ENCODE measurements around the gene ATP7B.
A peak's percentile ranks its signal among the peaks of the same experiment; 100 is the strongest.
"Not testable (repeated sequence)": the region's sequence is repeated elsewhere in the genome, so short reads cannot be mapped to it uniquely, and the experiment has no call there.

ATP7B gene

DNA sequence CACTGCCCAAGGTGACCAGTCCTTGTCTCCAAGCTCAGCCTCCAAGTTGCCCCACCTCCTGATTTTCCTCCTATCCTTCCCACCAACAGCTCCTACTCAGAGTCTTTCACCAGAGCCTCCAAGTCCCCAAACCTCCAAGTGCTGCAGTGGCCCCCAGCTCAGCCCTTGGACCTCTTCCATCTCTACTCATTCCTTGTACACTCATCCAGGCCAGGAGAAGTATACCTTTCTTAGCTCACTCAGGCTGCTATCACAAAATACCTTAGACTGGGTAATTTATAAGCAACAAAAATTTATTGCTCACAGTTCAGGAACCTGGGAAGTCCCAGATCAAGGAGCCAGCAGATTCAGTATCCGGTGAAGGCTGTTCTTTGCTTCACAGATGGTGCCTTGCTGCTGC, 11.3 kb downstream of the ATP7B start:
- H3K27ac Mint-ChIP-seq: peak overlapping the region; percentile 9
- peaks cover 11% of the 10 kb centered on the region for H3K4me1 Mint-ChIP-seq
- peaks cover 39% of the 10 kb centered on the region for H3K27me3 Mint-ChIP-seq
- no peak for DNase-seq
- H3K36me3 Mint-ChIP-seq: no peaks in the 10 kb centered on the region
- H3K4me3 Mint-ChIP-seq: no peak overlapping the region
- CTCF ChIA-PET: interaction anchor here (1.4 to 5.1 kb wide), 3 partner anchors 9 to 127 kb away, joined by 3 to 37 read pairs (median 6); partner anchors contain the start of gene NEK5
- no peaks in the 10 kb centered on the region for H3K9me3 Mint-ChIP-seq

DNA sequence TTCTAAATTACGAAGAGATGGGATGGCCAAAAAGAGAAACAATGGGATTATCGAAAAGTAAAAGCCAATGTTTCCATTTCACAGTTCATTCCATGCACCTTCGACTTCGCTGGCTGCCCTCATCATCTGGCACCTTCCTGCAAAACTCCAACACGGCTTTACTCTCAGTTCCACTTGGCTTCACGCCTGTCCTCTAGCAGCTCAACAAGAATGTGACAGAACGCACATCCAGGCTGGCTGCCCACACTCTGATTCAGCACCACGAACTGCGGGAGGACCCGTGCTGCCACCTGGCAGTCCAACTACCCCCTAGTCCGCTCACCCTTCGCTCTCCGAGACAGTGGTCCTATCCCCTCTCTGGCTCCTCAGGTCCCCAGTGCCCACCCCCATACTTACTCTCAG, 11.7 kb downstream of the ATP7B start:
- H3K4me3 Mint-ChIP-seq: no peak overlapping the region
- no peak for DNase-seq
- peak overlapping the region; percentile 9 for H3K27ac Mint-ChIP-seq
- H3K9me3 Mint-ChIP-seq: no peaks in the 10 kb centered on the region
- H3K36me3 Mint-ChIP-seq: no peaks in the 10 kb centered on the region
- peaks cover 11% of the 10 kb centered on the region for H3K4me1 Mint-ChIP-seq
- H3K27me3 Mint-ChIP-seq: peaks cover 41% of the 10 kb centered on the region
- CTCF ChIA-PET: interaction anchor here (1.0 to 5.1 kb wide), 4 partner anchors 10 to 128 kb away, joined by 3 to 37 read pairs (median 4); partner anchors contain the start of gene NEK5

DNA sequence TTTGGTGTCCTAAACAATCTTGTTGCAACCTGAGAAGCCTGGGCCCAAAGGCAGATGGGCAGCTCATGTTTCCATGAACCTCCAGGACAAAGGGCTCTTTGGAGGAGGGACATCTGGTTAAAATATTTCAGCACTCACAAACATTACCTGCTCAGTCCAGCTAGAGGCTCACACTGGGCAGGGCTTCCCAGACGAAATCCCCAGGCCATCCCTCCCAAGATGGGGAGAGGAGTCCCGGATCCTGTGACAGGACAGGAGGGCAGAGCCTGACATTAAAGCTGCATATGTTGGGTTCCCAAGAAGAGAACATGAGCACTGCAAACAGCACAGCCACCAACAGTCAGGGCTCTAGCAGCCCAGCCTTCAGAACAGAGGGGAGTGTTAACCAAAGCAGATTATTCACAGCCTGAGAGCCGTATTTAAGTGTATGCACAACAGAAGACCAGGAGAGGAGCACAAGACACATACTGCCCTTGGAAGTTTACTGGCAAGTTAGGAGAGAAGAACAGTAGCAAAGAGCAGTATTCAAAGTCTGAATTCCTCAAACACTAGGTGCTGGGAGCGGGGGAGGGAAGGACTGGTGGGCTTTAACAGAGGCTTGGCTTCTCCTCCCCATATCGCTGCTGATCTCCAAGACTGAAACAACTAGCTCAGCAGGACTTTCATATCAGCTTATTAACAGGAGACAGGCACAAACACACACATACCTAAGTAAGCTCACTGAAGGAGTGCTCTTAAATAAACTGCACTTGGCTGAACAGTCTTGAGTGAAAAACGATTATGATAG, 12.3 kb downstream of the ATP7B start:
- DNase-seq: no peak
- no peaks in the 10 kb centered on the region for H3K36me3 Mint-ChIP-seq
- H3K4me1 Mint-ChIP-seq: peaks cover 11% of the 10 kb centered on the region
- no peak overlapping the region for H3K4me3 Mint-ChIP-seq
- CTCF ChIA-PET: interaction anchor here (1.0 to 1.9 kb wide), 3 partner anchors 10 to 129 kb away, joined by 3 to 6 read pairs (median 3); no protein-coding TSS in a partner anchor
- peaks cover 44% of the 10 kb centered on the region for H3K27me3 Mint-ChIP-seq
- no peak overlapping the region for H3K27ac Mint-ChIP-seq
- no peaks in the 10 kb centered on the region for H3K9me3 Mint-ChIP-seq

DNA sequence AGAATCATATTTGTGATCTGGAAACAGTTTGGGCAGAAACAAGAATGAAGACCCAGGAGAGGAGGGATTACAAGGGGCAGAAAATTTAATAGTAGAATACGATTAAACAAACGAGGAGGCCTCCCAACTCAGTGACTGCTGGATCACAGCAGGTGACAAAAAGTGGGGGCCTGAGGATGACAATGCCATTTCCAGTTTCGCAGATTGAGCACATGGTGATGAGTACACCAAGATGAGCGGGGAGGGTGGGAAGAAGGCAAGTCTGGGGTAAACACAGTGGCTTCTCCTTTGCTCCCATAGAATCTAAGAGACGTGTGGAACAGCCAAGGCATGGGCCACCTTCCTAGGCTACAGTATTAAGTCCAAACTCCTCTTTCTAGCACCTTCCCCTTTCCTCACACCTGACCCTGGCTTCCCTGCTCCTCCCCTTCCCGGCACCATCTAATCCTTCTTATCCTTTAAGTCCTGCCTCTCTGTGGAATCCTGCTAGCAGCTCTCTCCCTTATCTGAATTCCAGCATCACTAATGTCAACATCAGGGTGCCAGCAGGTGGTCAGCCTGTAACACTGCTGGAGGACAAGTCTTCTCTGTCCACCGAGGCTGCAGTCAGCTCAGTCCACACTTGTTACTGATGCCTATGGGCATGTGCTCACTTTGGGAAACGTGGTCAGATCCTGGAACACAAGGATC, 13.5 kb downstream of the ATP7B start:
- H3K36me3 Mint-ChIP-seq: no peaks in the 10 kb centered on the region
- no peaks in the 10 kb centered on the region for H3K9me3 Mint-ChIP-seq
- no peak overlapping the region for H3K4me3 Mint-ChIP-seq
- CTCF ChIA-PET: interaction anchor here (0.6 to 1.4 kb wide), 2 partner anchors 20 to 192 kb away, joined by 3 read pairs; no protein-coding TSS in a partner anchor
- DNase-seq: no peak
- no peak overlapping the region for H3K27ac Mint-ChIP-seq
- peaks cover 44% of the 10 kb centered on the region for H3K27me3 Mint-ChIP-seq
- H3K4me1 Mint-ChIP-seq: peaks cover 11% of the 10 kb centered on the region

DNA sequence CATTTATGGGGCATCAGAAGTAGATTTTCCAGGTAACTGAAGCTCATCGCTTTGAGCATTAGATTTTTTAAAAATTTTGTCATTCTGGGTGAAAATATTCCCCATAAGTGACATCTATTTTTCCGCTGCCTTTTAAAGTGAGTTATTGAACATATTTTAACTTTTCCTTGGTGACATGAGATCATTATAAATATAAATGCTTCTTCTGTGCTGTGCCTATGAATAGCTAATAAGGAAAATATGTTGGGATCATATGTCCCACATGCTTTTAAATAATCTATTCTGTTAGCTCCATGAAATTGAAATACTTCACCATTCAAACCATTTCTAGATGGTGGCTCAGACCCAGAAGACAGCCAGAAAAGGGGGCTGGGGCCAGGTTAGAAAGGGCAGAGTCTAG, 14.1 kb downstream of the ATP7B start:
- Mint-ChIP-seq H3K9me3 (no peaks in the 10 kb centered on the region), H3K4me1 (peaks cover 11% of the 10 kb centered on the region), H3K36me3 (no peaks in the 10 kb centered on the region), H3K27ac (no peak overlapping the region), H3K4me3 (no peak overlapping the region), H3K27me3 (peaks cover 44% of the 10 kb centered on the region)
- CTCF ChIA-PET: interaction anchor here (1.4 kb wide), 1 partner anchor 20 kb away, joined by 3 read pairs; no protein-coding TSS in a partner anchor
- DNase-seq: no peak

DNA sequence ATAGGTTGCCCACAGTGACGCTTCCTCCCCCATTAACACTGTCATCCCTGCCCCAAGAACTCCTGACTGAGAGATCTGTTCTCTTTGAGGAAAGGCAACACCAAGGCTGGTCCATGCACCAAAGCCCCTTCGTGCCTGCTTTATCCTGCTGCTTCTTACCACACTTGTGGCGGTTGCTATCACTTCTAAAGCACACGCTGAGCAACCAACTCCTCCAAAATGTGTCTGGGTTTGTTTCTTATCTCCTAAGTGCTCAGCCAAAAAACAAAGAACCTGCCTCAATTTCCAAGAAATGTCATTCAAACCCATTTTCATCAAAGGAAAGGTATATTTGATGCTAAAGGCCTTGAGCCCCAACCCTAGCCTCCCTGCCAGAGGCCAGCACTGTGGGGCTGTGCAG, 14.6 kb downstream of the ATP7B start:
- no peak overlapping the region for H3K4me3 Mint-ChIP-seq

DNA sequence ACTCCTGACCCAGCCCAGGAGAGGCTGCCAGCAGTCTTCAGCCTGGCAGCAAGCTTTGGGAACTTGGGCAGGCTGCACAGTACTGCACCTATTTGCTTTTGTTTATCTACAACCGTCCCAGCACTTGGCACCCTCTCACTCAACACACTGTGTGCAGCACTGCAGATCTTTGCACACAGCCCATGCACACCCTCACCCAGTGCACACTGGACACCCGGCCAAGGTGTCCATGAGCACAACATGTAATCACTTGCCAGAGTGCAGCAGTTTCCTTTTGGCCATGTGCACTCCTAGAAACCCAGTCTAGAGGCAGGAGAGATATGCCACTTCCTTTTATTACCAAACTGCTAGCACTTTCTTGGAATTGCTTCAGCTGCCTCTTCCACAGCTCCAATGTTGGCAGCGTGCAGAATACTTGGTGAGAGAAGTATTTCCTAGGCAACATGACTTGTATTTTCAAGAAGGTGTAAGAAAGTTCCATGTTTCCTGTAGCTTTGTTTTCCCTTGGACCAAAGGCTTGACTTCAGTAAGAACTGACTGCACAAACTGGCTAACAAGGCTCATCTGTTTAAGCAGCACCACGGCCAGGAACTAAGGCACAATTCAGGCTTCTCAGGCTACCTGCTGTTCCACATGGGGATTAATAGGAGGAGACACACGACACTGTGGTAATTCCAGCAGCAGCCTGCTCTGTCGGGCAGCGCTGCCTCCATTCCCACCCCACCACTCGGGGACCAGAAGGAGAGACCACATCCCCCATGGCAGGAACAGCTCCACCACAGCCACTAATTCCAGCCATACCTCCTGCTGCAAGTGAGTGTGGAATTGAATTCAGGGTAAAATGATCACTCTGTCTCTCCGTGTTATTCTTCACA, 15.3 kb downstream of the ATP7B start:
- peaks cover 11% of the 10 kb centered on the region for H3K4me1 Mint-ChIP-seq
- no peaks in the 10 kb centered on the region for H3K36me3 Mint-ChIP-seq
- CTCF ChIA-PET: no interaction called here
- DNase-seq: no peak
- H3K4me3 Mint-ChIP-seq: no peak overlapping the region
- no peak overlapping the region for H3K27ac Mint-ChIP-seq
- H3K9me3 Mint-ChIP-seq: no peaks in the 10 kb centered on the region
- peaks cover 47% of the 10 kb centered on the region for H3K27me3 Mint-ChIP-seq

More for the DNA sequence above, 14.6 kb downstream of the ATP7B start:
- CTCF ChIA-PET: no interaction called here
- H3K9me3 Mint-ChIP-seq: no peaks in the 10 kb centered on the region
- H3K27me3 Mint-ChIP-seq: peaks cover 44% of the 10 kb centered on the region
- peaks cover 11% of the 10 kb centered on the region for H3K4me1 Mint-ChIP-seq
- H3K27ac Mint-ChIP-seq: no peak overlapping the region
- DNase-seq: no peak
- H3K36me3 Mint-ChIP-seq: no peaks in the 10 kb centered on the region

DNA sequence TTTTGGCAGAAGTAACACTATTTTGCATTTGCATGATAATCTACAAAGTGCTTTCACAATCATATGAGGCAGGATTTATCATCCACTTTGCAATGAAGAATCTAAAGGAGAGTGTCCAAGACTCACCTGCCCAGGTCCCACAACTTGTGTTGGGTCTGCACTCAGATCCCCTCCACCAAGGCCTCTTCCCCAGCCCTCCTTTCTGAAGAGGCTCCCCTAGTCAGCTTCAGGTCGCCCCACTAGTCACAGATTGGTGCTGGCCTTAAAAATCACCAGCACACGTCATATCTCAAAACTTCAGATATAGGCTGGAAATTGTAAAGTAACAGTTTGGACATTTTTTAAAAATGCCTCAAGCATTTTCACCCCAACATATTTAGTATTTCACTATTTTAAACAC, 17.5 kb downstream of the ATP7B start:
- no peaks in the 10 kb centered on the region for H3K9me3 Mint-ChIP-seq
- H3K4me1 Mint-ChIP-seq: peaks cover 11% of the 10 kb centered on the region
- no peak overlapping the region for H3K27ac Mint-ChIP-seq
- H3K36me3 Mint-ChIP-seq: no peaks in the 10 kb centered on the region
- no peak overlapping the region for H3K4me3 Mint-ChIP-seq
- H3K27me3 Mint-ChIP-seq: peaks cover 40% of the 10 kb centered on the region
- DNase-seq: no peak
- CTCF ChIA-PET: no interaction called here

DNA sequence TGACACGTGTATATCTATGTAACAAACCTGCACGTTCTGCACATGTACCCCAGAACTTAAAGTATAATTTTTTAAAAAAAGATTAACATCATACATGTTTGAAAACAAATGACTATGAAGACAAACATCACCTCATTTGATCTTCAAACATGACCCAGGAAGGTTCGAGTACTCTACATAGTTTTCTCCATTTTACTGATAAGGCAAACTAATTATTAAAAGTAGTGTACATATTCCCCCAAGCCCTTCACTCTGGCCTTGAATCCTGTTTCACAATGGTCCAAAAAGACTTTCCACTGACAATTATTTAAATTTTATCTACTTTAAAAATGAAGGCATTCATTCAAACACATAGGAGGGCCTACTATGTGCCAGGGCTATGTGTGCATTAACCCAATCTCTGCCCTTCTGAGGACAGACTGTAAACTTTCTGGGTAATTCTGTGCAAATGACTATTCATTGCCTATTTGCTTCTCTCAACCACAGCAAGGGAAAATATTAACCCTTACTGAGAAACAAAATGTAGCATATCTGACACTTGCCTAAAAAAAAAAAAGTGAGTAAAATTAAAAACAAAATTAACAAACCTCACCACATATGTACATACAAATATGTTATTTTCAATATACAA, 22.1 kb downstream of the ATP7B start:
- Mint-ChIP-seq H3K9me3 (no peaks in the 10 kb centered on the region), H3K36me3 (no peaks in the 10 kb centered on the region)
- CTCF ChIA-PET: no interaction called here

DNA sequence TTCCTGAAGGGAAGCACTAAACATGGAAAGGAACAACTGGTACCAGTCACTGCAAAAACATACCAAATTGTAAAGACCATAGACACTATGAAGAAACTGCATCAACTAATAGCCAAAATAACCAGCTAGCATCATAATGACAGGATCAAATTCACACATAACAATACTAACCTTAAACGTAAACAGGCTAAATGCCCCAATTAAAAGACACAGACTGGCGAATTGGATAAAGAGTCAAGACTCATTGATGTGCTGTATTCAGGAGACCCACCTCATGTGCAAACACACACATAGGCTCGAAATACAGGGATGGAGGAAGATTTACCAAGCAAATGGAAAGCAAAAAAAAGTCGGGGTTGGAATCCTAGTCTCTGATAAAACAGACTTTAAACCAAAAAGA, 26.3 kb downstream of the ATP7B start:
- not testable (repeated sequence) for H3K36me3 Mint-ChIP-seq, H3K27ac Mint-ChIP-seq, H3K4me3 Mint-ChIP-seq, H3K4me1 Mint-ChIP-seq, DNase-seq, H3K9me3 Mint-ChIP-seq
- H3K27me3 Mint-ChIP-seq: peaks cover 28% of the 10 kb centered on the region
- CTCF ChIA-PET: interaction anchor here (0.7 kb wide), 1 partner anchor 166 kb away, joined by 3 read pairs; no protein-coding TSS in a partner anchor

More for the DNA sequence above, 22.1 kb downstream of the ATP7B start:
- Mint-ChIP-seq H3K27ac (no peak overlapping the region), H3K4me1 (no peaks in the 10 kb centered on the region), H3K4me3 (no peak overlapping the region), H3K27me3 (peaks cover 29% of the 10 kb centered on the region)
- no peak for DNase-seq

DNA sequence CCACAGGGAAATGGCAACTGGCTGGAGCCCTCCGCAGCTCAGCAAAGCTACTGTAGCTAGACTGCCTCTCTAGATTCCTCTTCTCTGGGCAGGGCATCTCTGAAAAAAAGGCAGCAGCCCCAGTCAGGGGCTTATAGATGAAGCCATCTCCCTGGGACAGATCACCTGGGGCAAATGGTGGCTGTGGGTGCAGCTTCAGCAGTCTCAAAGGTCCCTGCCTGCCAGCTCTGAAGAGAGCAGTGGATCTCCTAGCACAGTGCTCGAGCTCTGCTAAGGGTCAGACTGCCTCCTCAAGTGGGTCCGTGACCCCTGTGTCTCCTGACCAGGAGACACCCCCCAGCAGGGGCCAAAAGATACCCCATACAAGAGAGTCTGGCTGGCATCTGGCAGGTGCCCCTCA, 28.0 kb downstream of the ATP7B start:
- H3K9me3 Mint-ChIP-seq, H3K27ac Mint-ChIP-seq, H3K36me3 Mint-ChIP-seq, H3K4me1 Mint-ChIP-seq, H3K4me3 Mint-ChIP-seq, DNase-seq, CTCF ChIA-PET: not testable (repeated sequence)
- H3K27me3 Mint-ChIP-seq: peaks cover 28% of the 10 kb centered on the region

DNA sequence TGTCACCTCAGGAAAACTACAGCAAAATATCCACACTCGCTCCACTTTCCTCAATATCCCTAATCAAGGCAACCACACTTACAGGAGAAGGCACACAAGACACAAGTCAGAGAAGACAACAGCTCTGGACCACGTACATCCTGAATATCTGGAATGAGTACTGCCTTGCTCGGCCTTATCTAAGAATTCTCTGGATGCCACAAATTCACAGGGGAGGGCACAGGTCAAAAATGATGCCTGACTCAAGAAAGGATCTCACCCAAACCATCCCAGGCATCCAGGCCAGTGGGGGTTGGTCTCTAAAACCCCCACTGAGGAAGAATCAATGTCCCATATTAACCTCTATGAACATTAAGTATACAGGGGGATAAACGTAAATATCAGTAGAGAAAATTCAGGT, 29.9 kb downstream of the ATP7B start:
- DNase-seq: no peak
- Mint-ChIP-seq H3K36me3 (no peaks in the 10 kb centered on the region), H3K4me1 (no peaks in the 10 kb centered on the region), H3K9me3 (no peaks in the 10 kb centered on the region), H3K27ac (no peak overlapping the region), H3K4me3 (no peak overlapping the region), H3K27me3 (peaks cover 13% of the 10 kb centered on the region)
- CTCF ChIA-PET: interaction anchor here (0.8 to 1.2 kb wide), 2 partner anchors 58 to 1357 kb away, joined by 3 to 4 read pairs; no protein-coding TSS in a partner anchor

DNA sequence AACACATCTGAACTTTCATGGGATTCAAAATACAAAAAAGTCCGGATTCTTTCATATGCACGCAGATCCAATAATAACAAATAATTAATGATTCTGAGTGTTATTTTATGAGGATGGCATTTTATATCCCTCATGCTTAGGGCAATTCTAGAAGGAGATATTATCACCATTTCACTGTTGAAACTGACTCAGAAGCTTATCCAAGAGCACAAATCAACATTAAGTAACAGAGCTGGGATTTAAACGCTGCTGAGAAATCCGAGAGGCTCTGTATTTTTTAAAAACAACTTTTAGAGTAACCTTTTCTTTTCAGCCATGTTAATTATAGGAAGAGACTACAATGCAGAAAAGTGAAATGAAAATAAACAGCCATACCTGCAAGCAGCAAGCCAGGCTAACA, 30.3 kb downstream of the ATP7B start:
- Mint-ChIP-seq H3K9me3 (no peaks in the 10 kb centered on the region), H3K27ac (no peak overlapping the region), H3K4me3 (no peak overlapping the region), H3K36me3 (no peaks in the 10 kb centered on the region), H3K27me3 (peaks cover 9% of the 10 kb centered on the region), H3K4me1 (no peaks in the 10 kb centered on the region)
- DNase-seq: no peak
- CTCF ChIA-PET: interaction anchor here (0.8 kb wide), 1 partner anchor 1357 kb away, joined by 3 read pairs; no protein-coding TSS in a partner anchor
